ENCODE results near the gene CCL26. TPM values are rescaled to one million over a fixed set of nuclear protein-coding genes. Genes with fewer than 3 reads are reported as not detected.
"Not testable (repeated sequence)": the region's sequence is repeated elsewhere in the genome, so short reads cannot be mapped to it uniquely, and the experiment has no call there.

Gene CCL26
- total RNA-seq, 1 donor from 2014 or later, result not detected

DNA sequence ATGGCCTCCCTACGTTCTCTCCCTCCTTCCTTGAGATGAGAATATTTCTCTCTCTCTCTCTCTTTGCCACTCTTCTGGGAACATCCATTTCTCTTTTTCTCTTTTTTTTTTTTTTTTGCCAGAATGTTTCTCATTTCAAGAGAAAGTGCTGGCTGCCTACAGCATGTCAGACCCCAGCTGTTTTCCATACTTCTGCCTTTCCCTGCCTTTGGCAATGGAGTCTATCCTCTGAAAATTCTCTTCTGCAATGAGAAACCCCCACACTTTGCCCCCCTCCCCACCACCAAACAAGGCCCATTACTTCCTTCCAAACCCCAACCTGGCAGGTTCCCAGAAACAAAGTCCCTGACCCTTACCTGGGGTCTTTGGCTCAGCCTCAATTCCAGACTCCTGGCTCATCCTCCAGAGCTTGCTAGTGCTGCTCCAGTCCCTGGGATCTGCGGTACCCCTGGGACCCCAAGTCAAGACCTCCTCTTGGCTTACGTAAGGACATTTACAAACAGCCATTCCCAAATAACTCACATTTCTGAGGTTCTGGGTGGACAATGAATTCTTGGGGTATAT, 17.4 kb upstream of the CCL26 start:
- Mint-ChIP-seq H3K27ac (ENCODE audit: unreplicated experiment) (no peak overlapping the region), H3K4me3 (no peak overlapping the region), H3K36me3 (ENCODE audit: low read depth) (no peaks in the 10 kb centered on the region), H3K4me1 (peaks cover 4% of the 10 kb centered on the region), H3K9me3 (no peaks in the 10 kb centered on the region), H3K27me3 (ENCODE audit: low read depth) (no peaks in the 10 kb centered on the region)
- DNase-seq (ENCODE audit: low read depth, low spot score), result no peak
- TF ChIP-seq, protein P1, sequence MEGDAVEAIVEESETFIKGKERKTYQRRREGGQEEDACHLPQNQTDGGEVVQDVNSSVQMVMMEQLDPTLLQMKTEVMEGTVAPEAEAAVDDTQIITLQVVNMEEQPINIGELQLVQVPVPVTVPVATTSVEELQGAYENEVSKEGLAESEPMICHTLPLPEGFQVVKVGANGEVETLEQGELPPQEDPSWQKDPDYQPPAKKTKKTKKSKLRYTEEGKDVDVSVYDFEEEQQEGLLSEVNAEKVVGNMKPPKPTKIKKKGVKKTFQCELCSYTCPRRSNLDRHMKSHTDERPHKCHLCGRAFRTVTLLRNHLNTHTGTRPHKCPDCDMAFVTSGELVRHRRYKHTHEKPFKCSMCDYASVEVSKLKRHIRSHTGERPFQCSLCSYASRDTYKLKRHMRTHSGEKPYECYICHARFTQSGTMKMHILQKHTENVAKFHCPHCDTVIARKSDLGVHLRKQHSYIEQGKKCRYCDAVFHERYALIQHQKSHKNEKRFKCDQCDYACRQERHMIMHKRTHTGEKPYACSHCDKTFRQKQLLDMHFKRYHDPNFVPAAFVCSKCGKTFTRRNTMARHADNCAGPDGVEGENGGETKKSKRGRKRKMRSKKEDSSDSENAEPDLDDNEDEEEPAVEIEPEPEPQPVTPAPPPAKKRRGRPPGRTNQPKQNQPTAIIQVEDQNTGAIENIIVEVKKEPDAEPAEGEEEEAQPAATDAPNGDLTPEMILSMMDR (conservative IDR thresholded peaks at IDR 0.05), result no peak

- DNase-seq (ENCODE audit: low read depth, low spot score); H3K36me3 Mint-ChIP-seq (ENCODE audit: low read depth); H3K9me3 Mint-ChIP-seq; H3K27ac Mint-ChIP-seq (ENCODE audit: unreplicated experiment); H3K4me1 Mint-ChIP-seq; H3K4me3 Mint-ChIP-seq; H3K27me3 Mint-ChIP-seq (ENCODE audit: low read depth): not testable (repeated sequence)
These were observed 16.3 kb upstream of the CCL26 start for GRCh38 chr7:75788154-75788847.

DNA sequence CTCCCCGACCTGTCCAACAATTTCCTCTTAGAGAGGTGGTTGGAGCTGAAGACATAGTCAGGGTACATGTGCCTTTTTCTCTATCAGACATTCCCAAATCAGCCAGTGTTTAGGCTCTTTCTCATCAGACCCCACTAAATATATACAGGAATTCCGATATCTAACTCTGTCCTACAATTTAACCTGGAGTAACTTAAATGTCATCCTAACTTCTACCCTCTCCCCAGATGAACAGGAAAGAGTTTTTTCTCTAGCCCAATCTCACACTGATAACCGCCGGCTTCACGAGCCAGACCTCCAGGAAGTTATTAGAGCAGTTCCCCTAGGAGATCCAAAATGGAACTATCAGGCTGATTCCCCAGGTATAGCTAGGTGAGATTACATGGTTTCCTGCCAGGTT, 11.0 kb upstream of the CCL26 start:
- not testable (repeated sequence) for H3K9me3 Mint-ChIP-seq; H3K4me1 Mint-ChIP-seq; DNase-seq (ENCODE audit: low read depth, low spot score); H3K36me3 Mint-ChIP-seq (ENCODE audit: low read depth); H3K27ac Mint-ChIP-seq (ENCODE audit: unreplicated experiment); H3K4me3 Mint-ChIP-seq
- H3K27me3 Mint-ChIP-seq (ENCODE audit: low read depth), result peaks cover 12% of the 10 kb centered on the region

DNA sequence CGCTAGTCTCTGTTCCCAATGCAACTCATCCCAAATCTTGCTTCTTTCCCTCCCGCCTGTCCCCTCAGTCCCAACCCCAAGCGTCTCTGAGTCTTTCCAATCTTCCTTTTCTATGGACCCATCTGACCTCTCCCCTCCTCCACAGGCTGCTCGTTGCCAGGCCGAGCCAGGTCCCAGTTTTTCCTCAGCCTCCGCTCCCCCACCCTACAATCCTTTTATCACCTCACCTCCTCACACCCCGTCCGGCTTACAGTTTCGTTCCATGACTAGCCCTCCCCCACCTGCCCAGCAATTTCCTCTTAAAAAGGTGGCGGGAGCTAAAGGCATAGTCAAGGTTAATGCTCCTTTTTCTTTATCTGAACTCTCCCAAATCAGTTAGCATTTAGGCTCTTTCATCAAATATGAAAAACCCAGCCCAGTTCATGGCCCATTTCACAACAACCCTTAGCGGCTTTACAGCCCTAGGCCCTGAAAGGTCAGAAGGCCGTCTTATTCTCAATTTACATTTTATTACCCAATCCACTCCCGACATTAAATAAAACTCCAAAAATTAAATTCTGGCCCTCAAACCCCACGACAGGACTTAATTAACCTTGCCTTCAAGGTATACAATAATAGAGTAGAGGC, 8.7 kb upstream of the CCL26 start:
- not testable (repeated sequence) for H3K27ac Mint-ChIP-seq (ENCODE audit: unreplicated experiment); H3K36me3 Mint-ChIP-seq (ENCODE audit: low read depth); H3K4me3 Mint-ChIP-seq; H3K9me3 Mint-ChIP-seq; DNase-seq (ENCODE audit: low read depth, low spot score); H3K4me1 Mint-ChIP-seq
- H3K27me3 Mint-ChIP-seq (ENCODE audit: low read depth), result peaks cover 12% of the 10 kb centered on the region

GRCh38 chr7:75779516-75779915, 7.5 kb upstream of the CCL26 start:
- not testable (repeated sequence) for H3K4me1 Mint-ChIP-seq; H3K4me3 Mint-ChIP-seq; H3K36me3 Mint-ChIP-seq (ENCODE audit: low read depth); H3K9me3 Mint-ChIP-seq; DNase-seq (ENCODE audit: low read depth, low spot score); H3K27ac Mint-ChIP-seq (ENCODE audit: unreplicated experiment)
- peaks cover 12% of the 10 kb centered on the region for H3K27me3 Mint-ChIP-seq (ENCODE audit: low read depth)

- H3K9me3 Mint-ChIP-seq; H3K4me3 Mint-ChIP-seq; H3K27ac Mint-ChIP-seq (ENCODE audit: unreplicated experiment); DNase-seq (ENCODE audit: low read depth, low spot score); H3K4me1 Mint-ChIP-seq; H3K36me3 Mint-ChIP-seq (ENCODE audit: low read depth): not testable (repeated sequence)
- peaks cover 12% of the 10 kb centered on the region for H3K27me3 Mint-ChIP-seq (ENCODE audit: low read depth)
These were observed 7.0 kb upstream of the CCL26 start for GRCh38 chr7:75779035-75779434.

DNA sequence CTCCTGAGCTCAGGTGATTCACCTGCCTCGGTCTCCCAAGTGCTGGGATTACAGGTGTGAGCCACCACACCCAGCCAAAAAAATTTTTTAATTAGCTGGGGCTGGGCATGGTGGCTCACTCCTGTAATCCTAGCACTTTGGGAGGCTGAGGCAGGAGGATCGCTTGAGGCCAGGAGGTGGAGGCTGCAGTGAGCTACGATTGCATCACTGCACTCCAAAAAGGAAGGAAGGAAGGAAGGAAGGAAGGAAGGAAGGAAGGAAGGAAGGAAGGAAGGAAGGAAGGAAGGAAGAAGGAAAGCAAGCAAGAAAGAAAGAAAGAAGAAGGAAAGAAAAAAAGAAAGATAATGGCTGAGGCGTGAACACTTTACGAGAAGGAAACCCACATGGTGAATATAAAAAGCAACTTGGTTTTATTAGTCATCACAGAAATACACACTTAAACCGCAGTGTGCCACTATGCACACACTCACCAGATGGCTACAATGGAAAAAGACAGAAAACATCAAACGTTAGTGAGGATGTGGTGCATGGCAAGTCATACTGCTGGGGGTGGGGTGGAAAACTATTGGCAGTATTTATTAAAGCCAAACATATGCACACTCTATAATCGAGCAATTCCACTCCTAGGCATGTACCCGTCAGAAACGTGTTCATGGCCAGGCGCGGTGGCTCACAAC, 4.4 kb upstream of the CCL26 start:
- DNase-seq (ENCODE audit: low read depth, low spot score), result no peak
- Mint-ChIP-seq H3K9me3 (no peaks in the 10 kb centered on the region), H3K27me3 (ENCODE audit: low read depth) (peaks cover 12% of the 10 kb centered on the region), H3K4me3 (no peak overlapping the region), H3K36me3 (ENCODE audit: low read depth) (no peaks in the 10 kb centered on the region), H3K27ac (ENCODE audit: unreplicated experiment) (no peak overlapping the region), H3K4me1 (no peaks in the 10 kb centered on the region)
- TF ChIP-seq, protein P1 (conservative IDR thresholded peaks at IDR 0.05), result no peak

GRCh38 chr7:75773958-75774357, 1.9 kb upstream of the CCL26 start:
- DNase-seq (ENCODE audit: low read depth, low spot score); H3K27ac Mint-ChIP-seq (ENCODE audit: unreplicated experiment); H3K27me3 Mint-ChIP-seq (ENCODE audit: low read depth); H3K4me1 Mint-ChIP-seq; H3K4me3 Mint-ChIP-seq; H3K36me3 Mint-ChIP-seq (ENCODE audit: low read depth); H3K9me3 Mint-ChIP-seq: not testable (repeated sequence)

Measured in neural crest cell (in vitro differentiated cells).